BJ (cell line): ENCODE results near the gene ARAP3. TPM values are rescaled to one million over a fixed set of nuclear protein-coding genes. Genes with fewer than 3 reads are reported as not detected.

Experiments
- CTCF ChIA-PET: fragments of 350-600 bp; formaldehyde crosslinking; extraction: SDS; loops from one replicate; lab custom pipeline; 2021; ENCODE audit warnings: antibody characterized with exemption, inconsistent platforms; lab: Yijun Ruan, JAX
- POLR2A ChIA-PET: fragments of 300-600 bp; sonication (Branson Sonifier 250); formaldehyde crosslinking; extraction: SDS; loops from one replicate; lab custom pipeline; 2021; ENCODE audit warnings: antibody characterized with exemption; lab: Charles Lee
- DNase-seq: peaks from one replicate; pipeline ENCODE4 v3.0.0-alpha.2; 2011; ENCODE audit warnings: low read depth
- H3K27me3 ChIP-seq: 2 replicates; pipeline ENCODE4 v1.6.0; 2011; ENCODE audit warnings: low read length; ENCODE audit not compliant: control insufficient read depth, insufficient read depth
- H3K36me3 ChIP-seq: 2 replicates; pipeline ENCODE4 v1.5.1; 2011; ENCODE audit warnings: low read length; ENCODE audit not compliant: control insufficient read depth, insufficient read depth
- H3K4me3 ChIP-seq: 2 replicates; pipeline ENCODE4 v1.5.1; 2011; ENCODE audit warnings: low read depth, mild to moderate bottlenecking, control low read depth, low read length
- CTCF ChIP-seq: IDR thresholded peaks from 2 replicates; pipeline ENCODE4 v1.5.1; 2011; ENCODE audit warnings: low read depth, mild to moderate bottlenecking, control low read depth, inconsistent platforms, low read length, moderate library complexity; ENCODE audit not compliant: insufficient read depth
- polyA plus RNA-seq: library from polyadenylated mRNA; depleted of rRNA; stranded (reverse); fragments of >200 nt; gene quantifications from 2 replicates; pipeline ENCODE4 v1.2.3, GENCODE V29; 2011

Gene ARAP3
- polyA plus RNA-seq, 1 experiment: 5.6 TPM

- no peak for TF ChIP-seq CTCF
- Histone ChIP-seq H3K4me3 (peak overlapping the region; percentile 37), H3K27me3 (peaks cover 18% of the 10 kb centered on the region), H3K36me3 (no peaks in the 10 kb centered on the region)
- ChIA-PET POLR2A (interaction anchor here (0.5 kb wide), 1 partner anchor 83 kb away, joined by 5 read pairs; no protein-coding TSS in a partner anchor), CTCF (interaction anchor here (0.9 to 15.7 kb wide), 36 partner anchors 10 to 453 kb away, joined by 3 to 341 read pairs (median 5); partner anchors contain the start of genes ARAP3, DELE1, GNPDA1 and HDAC3)
- DNase-seq: no peak
These were observed 10.5 kb upstream of the ARAP3 start for GRCh38 chr5:141692533-141692888.

- ChIA-PET CTCF (interaction anchor here (0.7 to 15.7 kb wide), 42 partner anchors 10 to 453 kb away, joined by 3 to 341 read pairs (median 4); partner anchors contain the start of genes ARAP3, DELE1, GNPDA1 and HDAC3), POLR2A (interaction anchor here (0.5 kb wide), 1 partner anchor 82 kb away, joined by 5 read pairs; no protein-coding TSS in a partner anchor)
- peaks cover 17% of the 10 kb centered on the region for H3K27me3 ChIP-seq
- peak; percentile 15 for DNase-seq
- no peaks in the 10 kb centered on the region for H3K36me3 ChIP-seq
- H3K4me3 ChIP-seq: peak overlapping the region; percentile 37
- TF ChIP-seq CTCF: peak; percentile 97
These were observed 10.0 kb upstream of the ARAP3 start for GRCh38 chr5:141691867-141692532.

DNA sequence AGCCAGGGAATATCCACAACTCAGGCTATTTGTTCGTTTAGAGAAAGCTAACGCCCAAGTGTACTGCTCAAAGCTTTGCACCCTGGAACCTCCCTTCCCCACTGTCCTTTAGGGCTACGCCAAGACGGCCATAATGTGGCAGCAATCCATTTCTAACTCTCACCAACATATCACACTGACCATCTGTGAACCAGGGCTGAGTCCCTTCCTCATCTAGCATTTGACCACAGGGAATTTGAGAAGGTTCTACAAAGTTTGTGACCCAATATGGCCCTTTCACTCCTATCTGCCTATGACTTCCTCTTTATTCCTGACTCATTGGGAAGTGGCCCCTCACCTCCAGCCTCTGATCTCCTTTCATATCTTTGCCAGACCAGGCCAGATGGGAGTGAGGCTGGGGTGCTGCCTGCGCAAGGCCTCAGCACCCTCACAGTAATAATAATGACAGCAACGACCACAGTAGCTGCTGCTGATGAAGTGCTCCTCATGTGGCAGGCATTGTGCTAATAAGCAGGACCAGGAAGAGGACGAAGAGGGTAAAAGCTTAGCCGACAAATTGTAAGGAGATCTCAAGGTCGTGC, 9.3 kb upstream of the ARAP3 start:
- Histone ChIP-seq H3K27me3 (peaks cover 14% of the 10 kb centered on the region), H3K4me3 (no peak overlapping the region), H3K36me3 (no peaks in the 10 kb centered on the region)
- ChIA-PET POLR2A (no interaction called here), CTCF (interaction anchor here (0.7 to 15.7 kb wide), 40 partner anchors 10 to 454 kb away, joined by 3 to 341 read pairs (median 4); partner anchors contain the start of genes ARAP3, DELE1, HDAC3 and PCDH1)
- no peak for DNase-seq
- TF ChIP-seq CTCF: no peak

DNA sequence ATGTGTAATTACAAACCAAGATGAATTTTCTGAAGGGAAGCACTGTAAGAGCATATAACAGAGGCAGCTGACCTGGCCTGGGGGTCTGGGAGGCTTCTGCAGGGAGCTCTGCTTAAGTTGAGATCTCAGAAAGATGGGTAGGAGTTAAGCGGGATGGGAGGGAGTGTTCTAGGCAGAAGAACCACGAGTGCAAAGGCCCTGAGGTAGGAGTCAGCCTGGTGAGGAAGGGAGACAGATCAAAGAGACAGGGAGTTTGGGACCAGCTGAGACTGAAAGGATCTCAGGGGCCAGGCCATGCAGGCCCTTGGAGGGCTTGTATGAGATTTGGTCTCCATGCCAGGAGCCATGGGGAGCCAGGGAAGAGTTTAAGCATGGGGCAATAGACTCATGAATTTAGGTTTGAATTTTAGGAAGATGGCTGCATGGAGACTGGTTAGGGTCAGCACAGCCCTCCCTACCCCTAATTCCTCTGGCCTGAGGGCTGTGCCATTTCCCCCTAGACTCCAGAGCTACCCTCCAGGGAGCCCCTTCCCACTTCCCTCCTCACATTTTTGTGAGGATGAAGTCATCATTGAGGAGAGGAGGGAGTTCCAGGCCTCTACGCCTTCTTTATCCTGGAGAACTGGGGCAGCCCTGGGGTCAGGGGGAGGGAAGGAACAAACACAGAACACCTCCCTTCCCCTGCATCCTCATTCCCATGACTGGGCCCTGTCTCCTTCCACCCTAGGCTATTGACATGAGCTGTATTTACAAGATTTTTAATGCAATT, 4.8 kb upstream of the ARAP3 start:
- Histone ChIP-seq H3K36me3 (no peaks in the 10 kb centered on the region), H3K4me3 (no peak overlapping the region), H3K27me3 (peaks cover 12% of the 10 kb centered on the region)
- DNase-seq: no peak
- ChIA-PET POLR2A (no interaction called here), CTCF (interaction anchor here (0.6 to 2.6 kb wide), 6 partner anchors 16 to 282 kb away, joined by 3 to 9 read pairs (median 3); partner anchors contain the start of genes PCDH1 and RNF14)
- no peak for TF ChIP-seq CTCF

- Histone ChIP-seq H3K4me3 (no peak overlapping the region), H3K27me3 (peaks cover 3% of the 10 kb centered on the region), H3K36me3 (no peaks in the 10 kb centered on the region)
- no peak for DNase-seq
- POLR2A ChIA-PET: no interaction called here
- CTCF ChIA-PET: interaction anchor here (2.6 kb wide), 1 partner anchor 275 kb away, joined by 9 read pairs; no protein-coding TSS in a partner anchor
- no peak for TF ChIP-seq CTCF
These were observed 3.6 kb upstream of the ARAP3 start for GRCh38 chr5:141685591-141685990.
